Measurements from ENCODE around the gene GPC6. TPM values are rescaled to one million over a fixed set of nuclear protein-coding genes. Genes with fewer than 3 reads are reported as not detected.
"Not testable (repeated sequence)": the region's sequence is repeated elsewhere in the genome, so short reads cannot be mapped to it uniquely, and the experiment has no call there.

The GPC6 gene
- total RNA-seq, 1 experiment from 2014 or later: 1.6 TPM

DNA sequence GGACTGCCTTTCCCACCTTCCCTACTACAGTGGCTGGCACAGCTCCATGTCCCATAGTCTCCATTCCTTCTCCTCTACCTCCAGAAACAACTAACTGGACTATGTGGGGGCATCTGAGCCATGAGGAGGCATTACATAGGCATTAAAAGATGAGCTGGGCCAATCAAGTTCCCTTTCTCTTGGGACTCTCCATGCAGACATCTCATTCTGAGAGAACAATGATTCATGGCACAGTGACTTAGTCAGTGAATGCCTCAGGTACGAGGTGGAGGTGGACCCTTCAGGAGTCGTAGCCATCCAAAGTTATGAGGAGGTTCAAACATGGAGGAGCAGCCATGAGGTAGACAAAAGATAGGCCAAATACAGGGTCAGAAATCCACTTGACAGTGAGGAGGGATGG lies 70.0 kb downstream of the GPC6 start:
- H3K4me1 ChIP-seq (replicated peaks): no peaks in the 10 kb centered on the region
- no peak overlapping the region for H3K4me3 ChIP-seq

GRCh38 chr13:93298713-93299112 lies 72.1 kb downstream of the GPC6 start:
- DNase-seq (ENCODE audit: low read depth in 1 of 2, low spot score in 2 of 2): no peak
- no peaks in the 10 kb centered on the region for H3K36me3 ChIP-seq

More for the DNA sequence above, 70.0 kb downstream of the GPC6 start:
- no peaks in the 10 kb centered on the region for H3K27me3 ChIP-seq (replicated peaks)
- H3K36me3 ChIP-seq: no peaks in the 10 kb centered on the region
- no peaks in the 10 kb centered on the region for H3K9me3 ChIP-seq (replicated peaks)
- DNase-seq (ENCODE audit: low read depth in 1 of 2, low spot score in 2 of 2): no peak
- H3K27ac ChIP-seq: no peak overlapping the region

GRCh38 chr13:93304134-93304533 lies 77.5 kb downstream of the GPC6 start:
- Histone ChIP-seq H3K9me3 (replicated peaks) (no peaks in the 10 kb centered on the region), H3K27me3 (replicated peaks) (no peaks in the 10 kb centered on the region), H3K4me3 (no peak overlapping the region), H3K4me1 (replicated peaks) (no peaks in the 10 kb centered on the region), H3K27ac (no peak overlapping the region), H3K36me3 (no peaks in the 10 kb centered on the region)
- DNase-seq (ENCODE audit: low read depth in 1 of 2, low spot score in 2 of 2): no peak

More at GRCh38 chr13:93298713-93299112, 72.1 kb downstream of the GPC6 start:
- Histone ChIP-seq H3K4me3 (no peak overlapping the region), H3K27me3 (replicated peaks) (no peaks in the 10 kb centered on the region), H3K27ac (no peak overlapping the region), H3K9me3 (replicated peaks) (no peaks in the 10 kb centered on the region), H3K4me1 (replicated peaks) (no peaks in the 10 kb centered on the region)

DNA sequence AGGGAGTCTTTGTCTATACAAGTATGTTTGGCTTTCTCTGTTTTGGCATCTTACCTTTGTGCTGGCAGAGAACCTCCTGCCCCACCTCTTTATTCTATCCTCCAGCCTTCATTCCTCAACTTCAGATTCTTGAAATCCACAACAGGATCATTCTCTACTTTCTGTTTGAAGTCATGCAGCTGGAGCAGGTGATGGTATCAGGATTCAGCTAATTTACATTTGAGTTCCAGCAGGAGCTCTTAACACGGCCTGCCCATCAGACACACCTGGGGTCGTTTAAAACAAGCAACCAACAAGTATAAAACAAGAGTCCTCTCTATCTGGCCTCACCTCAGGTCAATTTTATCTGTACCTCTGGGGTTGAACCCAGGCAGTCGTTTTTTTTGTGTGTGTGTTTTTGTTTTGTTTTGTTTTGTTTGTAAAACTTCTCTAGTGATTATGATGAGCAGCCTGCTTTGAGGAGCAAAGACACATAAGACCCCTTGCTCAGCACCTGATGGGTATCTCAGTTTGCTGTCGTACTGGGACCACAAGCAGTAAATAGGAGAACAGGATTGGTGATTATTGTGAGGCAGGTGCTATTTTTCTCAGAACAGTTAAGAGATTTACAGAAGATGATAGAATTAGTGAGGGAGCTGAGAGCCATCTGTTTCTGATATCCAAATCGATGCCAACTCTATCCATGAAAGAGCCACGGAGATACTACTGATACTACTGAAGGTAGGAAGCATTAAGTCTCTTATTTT lies 78.4 kb downstream of the GPC6 start:
- no peaks in the 10 kb centered on the region for H3K9me3 ChIP-seq (replicated peaks)
- no peak for DNase-seq (ENCODE audit: low read depth in 1 of 2, low spot score in 2 of 2)
- H3K4me1 ChIP-seq (replicated peaks): no peaks in the 10 kb centered on the region
- H3K4me3 ChIP-seq: no peak overlapping the region
- no peaks in the 10 kb centered on the region for H3K36me3 ChIP-seq
- H3K27me3 ChIP-seq (replicated peaks): no peaks in the 10 kb centered on the region
- no peak overlapping the region for H3K27ac ChIP-seq

DNA sequence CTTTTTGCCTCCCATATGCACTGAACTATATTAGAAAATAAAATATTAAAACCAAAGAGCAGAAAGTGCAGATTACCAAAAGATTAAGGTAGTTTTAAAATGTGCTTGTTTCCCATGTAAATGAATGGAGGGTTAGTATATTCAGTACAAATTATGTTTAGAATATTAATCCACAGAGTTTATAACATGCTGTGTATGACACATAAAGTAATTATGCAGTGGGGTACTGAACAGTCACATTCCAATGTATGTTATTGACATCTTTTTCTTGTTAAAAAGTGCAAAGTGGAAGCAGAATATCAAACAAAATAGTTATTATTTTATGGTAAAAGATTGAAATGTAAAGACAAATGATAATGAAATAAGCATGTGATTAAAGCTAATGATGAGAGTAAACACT lies 79.3 kb downstream of the GPC6 start:
- Histone ChIP-seq H3K4me3 (no peak overlapping the region), H3K36me3 (no peaks in the 10 kb centered on the region), H3K27me3 (replicated peaks) (no peaks in the 10 kb centered on the region), H3K4me1 (replicated peaks) (no peaks in the 10 kb centered on the region), H3K9me3 (replicated peaks) (no peaks in the 10 kb centered on the region), H3K27ac (no peak overlapping the region)
- DNase-seq (ENCODE audit: low read depth in 1 of 2, low spot score in 2 of 2): no peak

DNA sequence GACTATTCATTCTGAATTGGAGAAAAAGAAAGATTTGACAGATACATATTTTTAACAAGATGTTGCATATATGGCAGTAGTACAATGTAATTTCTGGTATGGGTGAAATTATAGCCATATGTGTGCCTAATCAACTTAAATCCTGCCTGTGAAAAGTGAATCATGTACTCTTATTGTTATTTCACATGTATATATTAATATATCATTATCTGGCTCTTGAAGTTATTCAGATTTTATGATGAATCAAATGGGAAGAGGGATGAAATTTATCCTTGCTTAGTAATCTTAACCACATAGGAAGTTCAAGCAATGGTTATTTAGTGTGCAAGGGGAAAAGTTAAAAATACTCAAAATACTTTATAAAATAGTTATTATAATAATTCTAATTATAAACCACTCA lies 80.5 kb downstream of the GPC6 start:
- no peaks in the 10 kb centered on the region for H3K27me3 ChIP-seq (replicated peaks)
- no peak overlapping the region for H3K27ac ChIP-seq
- no peaks in the 10 kb centered on the region for H3K9me3 ChIP-seq (replicated peaks)
- H3K36me3 ChIP-seq: no peaks in the 10 kb centered on the region
- H3K4me3 ChIP-seq: no peak overlapping the region
- DNase-seq (ENCODE audit: low read depth in 1 of 2, low spot score in 2 of 2): no peak
- no peaks in the 10 kb centered on the region for H3K4me1 ChIP-seq (replicated peaks)

- no peak for DNase-seq (ENCODE audit: low read depth in 1 of 2, low spot score in 2 of 2)
These were observed 81.0 kb downstream of the GPC6 start for GRCh38 chr13:93307651-93308050.

DNA sequence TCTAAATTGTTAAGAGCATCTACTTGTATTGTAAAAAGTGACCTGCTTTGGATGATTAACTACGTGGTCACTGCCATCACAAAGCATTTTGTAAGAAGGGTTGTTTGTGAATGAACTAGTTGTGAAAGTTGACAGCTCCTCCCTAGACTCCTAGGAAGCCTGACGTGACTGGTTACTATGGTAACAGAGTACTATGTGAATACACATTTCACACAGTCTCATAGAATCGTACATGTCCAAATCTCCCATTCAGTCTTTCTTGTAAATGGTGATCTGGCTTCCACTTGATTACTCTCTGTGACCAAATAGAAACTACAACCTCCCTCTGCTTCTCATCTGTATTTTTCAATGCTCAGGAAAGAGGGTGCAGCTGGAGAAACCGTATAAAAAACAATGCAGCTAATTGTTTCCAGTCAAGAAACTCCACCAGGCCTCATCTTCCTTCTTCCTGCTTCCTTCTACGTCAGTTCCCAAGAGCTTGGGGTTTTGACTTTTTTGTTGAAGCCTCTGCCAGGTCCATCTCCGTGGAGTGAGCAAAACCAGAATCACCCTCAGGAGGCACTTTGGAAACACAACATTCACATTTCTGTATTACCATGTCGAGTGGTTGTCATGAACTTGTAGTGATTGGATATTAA lies 83.4 kb downstream of the GPC6 start:
- Histone ChIP-seq H3K27me3 (replicated peaks) (no peaks in the 10 kb centered on the region), H3K36me3 (no peaks in the 10 kb centered on the region), H3K4me3 (no peak overlapping the region), H3K9me3 (replicated peaks) (no peaks in the 10 kb centered on the region), H3K27ac (no peak overlapping the region), H3K4me1 (replicated peaks) (no peaks in the 10 kb centered on the region)
- no peak for DNase-seq (ENCODE audit: low read depth in 1 of 2, low spot score in 2 of 2)

More at GRCh38 chr13:93307651-93308050, 81.0 kb downstream of the GPC6 start:
- no peaks in the 10 kb centered on the region for H3K27me3 ChIP-seq (replicated peaks)
- no peaks in the 10 kb centered on the region for H3K36me3 ChIP-seq
- H3K4me3 ChIP-seq: no peak overlapping the region
- H3K4me1 ChIP-seq (replicated peaks): no peaks in the 10 kb centered on the region
- H3K27ac ChIP-seq: no peak overlapping the region
- no peaks in the 10 kb centered on the region for H3K9me3 ChIP-seq (replicated peaks)

- Histone ChIP-seq H3K27ac (no peak overlapping the region), H3K4me1 (replicated peaks) (no peaks in the 10 kb centered on the region), H3K36me3 (no peaks in the 10 kb centered on the region), H3K4me3 (no peak overlapping the region), H3K9me3 (replicated peaks) (no peaks in the 10 kb centered on the region), H3K27me3 (replicated peaks) (0 out of 2 replicates have a peak, but pooled peaks cover 3% of the 10 kb centered on the region)
- no peak for DNase-seq (ENCODE audit: low read depth in 1 of 2, low spot score in 2 of 2)
These were observed 90.2 kb downstream of the GPC6 start for GRCh38 chr13:93316841-93317240.

DNA sequence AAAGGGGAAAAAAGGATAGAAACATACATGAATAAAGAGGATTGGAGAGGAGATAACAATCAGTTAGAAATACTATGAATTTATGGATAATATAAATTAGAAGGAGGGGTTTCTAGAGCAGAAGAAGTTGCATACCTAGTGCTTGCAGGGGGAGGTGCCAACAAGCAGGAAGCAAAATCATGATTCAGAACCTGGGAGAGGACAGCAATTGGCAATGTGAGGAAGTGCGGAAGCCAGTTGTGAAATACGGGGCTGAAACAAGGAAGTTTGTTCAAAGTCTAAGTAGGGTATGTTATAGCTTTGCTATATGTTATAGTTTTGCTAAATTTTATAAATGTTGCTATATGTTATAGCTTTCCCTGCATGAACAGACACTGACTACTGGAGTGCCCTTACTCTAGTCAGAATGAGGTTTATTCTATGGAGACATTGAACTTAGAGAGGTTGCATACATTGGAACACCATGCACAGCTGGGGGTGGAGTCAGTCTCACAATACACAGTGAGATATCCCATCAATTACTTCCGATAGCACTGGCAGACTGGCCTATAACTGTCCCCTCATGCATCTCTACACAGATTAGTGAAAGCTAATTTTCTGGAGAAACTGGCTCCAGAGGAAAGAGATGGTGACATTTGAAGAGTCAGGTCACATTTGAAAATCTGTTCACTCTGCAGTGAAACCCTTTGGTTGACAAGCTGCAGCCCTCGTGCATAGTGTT lies 92.1 kb downstream of the GPC6 start:
- Histone ChIP-seq H3K4me3 (no peak overlapping the region), H3K36me3 (no peaks in the 10 kb centered on the region), H3K27me3 (replicated peaks) (0 out of 2 replicates have a peak, but pooled peaks cover 3% of the 10 kb centered on the region), H3K4me1 (replicated peaks) (no peaks in the 10 kb centered on the region), H3K27ac (no peak overlapping the region), H3K9me3 (replicated peaks) (no peaks in the 10 kb centered on the region)
- DNase-seq (ENCODE audit: low read depth in 1 of 2, low spot score in 2 of 2): peak in 1 of 2 experiments; percentile 41

DNA sequence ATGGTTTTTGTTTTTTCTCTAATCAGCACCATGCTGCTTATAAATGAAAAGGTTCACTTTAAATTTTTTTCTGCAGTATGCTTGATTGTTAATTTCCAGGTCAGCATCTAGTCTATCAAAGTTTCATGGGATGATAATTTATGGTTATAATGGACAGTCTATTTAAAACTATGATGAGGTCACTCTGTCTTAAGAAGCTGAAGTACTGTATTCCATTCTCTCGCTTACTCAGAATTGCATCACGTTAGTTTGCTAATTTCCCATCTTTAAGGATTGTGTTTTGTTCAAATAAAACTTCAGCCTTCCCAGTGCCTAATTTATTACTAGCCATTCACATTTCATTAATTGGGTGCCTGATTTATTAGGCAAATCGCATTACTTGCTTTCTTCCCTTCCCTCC lies 94.3 kb downstream of the GPC6 start:
- no peak for DNase-seq (ENCODE audit: low read depth in 1 of 2, low spot score in 2 of 2)
- no peaks in the 10 kb centered on the region for H3K4me1 ChIP-seq (replicated peaks)
- no peaks in the 10 kb centered on the region for H3K36me3 ChIP-seq
- H3K27ac ChIP-seq: no peak overlapping the region
- H3K9me3 ChIP-seq (replicated peaks): no peaks in the 10 kb centered on the region
- H3K27me3 ChIP-seq (replicated peaks): 0 out of 2 replicates have a peak, but pooled peaks cover 3% of the 10 kb centered on the region
- no peak overlapping the region for H3K4me3 ChIP-seq

GRCh38 chr13:93323880-93324279 lies 97.3 kb downstream of the GPC6 start:
- H3K4me1 ChIP-seq (replicated peaks); H3K9me3 ChIP-seq (replicated peaks); H3K36me3 ChIP-seq; H3K27me3 ChIP-seq (replicated peaks); H3K27ac ChIP-seq; DNase-seq (ENCODE audit: low read depth in 1 of 2, low spot score in 2 of 2); H3K4me3 ChIP-seq: not testable (repeated sequence)

GRCh38 chr13:93325303-93326233 lies 99.0 kb downstream of the GPC6 start:
- no peaks in the 10 kb centered on the region for H3K9me3 ChIP-seq (replicated peaks)
- no peaks in the 10 kb centered on the region for H3K4me1 ChIP-seq (replicated peaks)
- H3K27ac ChIP-seq: no peak overlapping the region
- no peak for DNase-seq (ENCODE audit: low read depth in 1 of 2, low spot score in 2 of 2)
- H3K4me3 ChIP-seq: no peak overlapping the region
- 0 out of 2 replicates have a peak, but pooled peaks cover 3% of the 10 kb centered on the region for H3K27me3 ChIP-seq (replicated peaks)
- H3K36me3 ChIP-seq: no peaks in the 10 kb centered on the region

Measured in SJSA1 (cell line).